Caco-2 (cell line): ENCODE data around the gene PXN. TPM values are rescaled to one million over a fixed set of nuclear protein-coding genes. Genes with fewer than 3 reads are reported as not detected.

Experiments used
- BruUV-seq: library from RNA; stranded (reverse); fragments of 400-500 nt; replicated peaks from 2 replicates; lab custom pipeline; 2021; lab: Mats Ljungman, UMichigan
- CTCF ChIA-PET: fragments of 300-600 bp; sonication (Branson Sonifier 250); formaldehyde crosslinking; loops from one replicate; lab custom pipeline; 2022; ENCODE audit warnings: antibody characterized with exemption; lab: Charles Lee
- POLR2A ChIA-PET: fragments of 300-600 bp; sonication (Branson Sonifier 250); formaldehyde crosslinking; loops from one replicate; lab custom pipeline; 2022; ENCODE audit warnings: antibody characterized with exemption; lab: Charles Lee
- DNase-seq, 2 experiments: peaks; one replicate each; pipeline versions ENCODE4 v3.0.0 to v3.0.0-alpha.2; 2020 to 2022
- H3K27me3 ChIP-seq: replicated peaks from 2 replicates; pipeline ENCODE4 v1.6.0; 2011; ENCODE audit warnings: low read length; ENCODE audit not compliant: control insufficient read depth, insufficient read depth
- H3K36me3 ChIP-seq: 2 replicates; pipeline ENCODE4 v1.5.1; 2011; ENCODE audit warnings: low read length; ENCODE audit not compliant: control insufficient read depth, insufficient read depth
- H3K4me1 ChIP-seq: fragments of 250-450 bp; sonication (Bioruptor Pico); 2 replicates; pipeline ENCODE4 v1.5.1; 2020; ENCODE audit warnings: mild to moderate bottlenecking
- H3K4me3 ChIP-seq: 2 replicates; pipeline ENCODE4 v1.5.1; 2011; ENCODE audit warnings: low read depth, mild to moderate bottlenecking, control low read depth, low read length
- H3K9me3 ChIP-seq: fragments of 250-450 bp; sonication (Bioruptor Pico); 2 replicates; pipeline ENCODE4 v1.5.1; 2020; ENCODE audit warnings: mild to moderate bottlenecking, moderate library complexity
- H3K27ac Mint-ChIP-seq: one replicate; pipeline ENCODE4 v1.8.0; 2022; ENCODE audit warnings: mixed read lengths; ENCODE audit not compliant: unreplicated experiment
- H3K27me3 Mint-ChIP-seq: one replicate; pipeline ENCODE4 v1.8.0; 2022; ENCODE audit warnings: mixed read lengths; ENCODE audit not compliant: insufficient read depth, unreplicated experiment
- H3K36me3 Mint-ChIP-seq: one replicate; pipeline ENCODE4 v1.8.0; 2022; ENCODE audit warnings: mild to moderate bottlenecking, mixed read lengths; ENCODE audit not compliant: insufficient read depth, unreplicated experiment
- H3K4me1 Mint-ChIP-seq: one replicate; pipeline ENCODE4 v1.8.0; 2022; ENCODE audit warnings: low read depth, mixed read lengths; ENCODE audit not compliant: unreplicated experiment
- H3K4me3 Mint-ChIP-seq: one replicate; pipeline ENCODE4 v1.8.0; 2022; ENCODE audit warnings: mild to moderate bottlenecking, moderate library complexity, mixed read lengths; ENCODE audit not compliant: unreplicated experiment
- H3K9me3 Mint-ChIP-seq: one replicate; pipeline ENCODE4 v1.8.0; 2022; ENCODE audit warnings: mixed read lengths; ENCODE audit not compliant: unreplicated experiment
- CTCF ChIP-seq, 2 experiments: fragments of 200-600 bp in 1 of 2; IDR thresholded peaks; 1 replicate in 1 of 2; 2 replicates in 1 of 2; pipeline versions ENCODE4 v1.5.1 to v1.8.0; 2011 to 2022; ENCODE audit warnings: antibody characterized with exemption in 1 of 2, control low read depth in 1 of 2, inconsistent platforms in 1 of 2, low read depth in 1 of 2, low read length in 1 of 2, mild to moderate bottlenecking in 1 of 2, moderate library complexity in 1 of 2; ENCODE audit not compliant: insufficient read depth in 1 of 2, severe bottlenecking in 1 of 2, unreplicated experiment in 1 of 2
- intact Hi-C: fragments of 100-400 bp; cut with micrococcal nuclease; formaldehyde crosslinking; loops from one replicate; pipeline ENCODE4 v1.10.0; 2022; ENCODE audit not compliant: unreplicated experiment
- total RNA-seq: library from RNA; stranded (reverse); gene quantifications from 2 replicates; pipeline ENCODE4 v1.2.3, GENCODE V29; 2022

Gene PXN
- total RNA-seq, 1 experiment from 2014 or later: 150 TPM

DNA sequence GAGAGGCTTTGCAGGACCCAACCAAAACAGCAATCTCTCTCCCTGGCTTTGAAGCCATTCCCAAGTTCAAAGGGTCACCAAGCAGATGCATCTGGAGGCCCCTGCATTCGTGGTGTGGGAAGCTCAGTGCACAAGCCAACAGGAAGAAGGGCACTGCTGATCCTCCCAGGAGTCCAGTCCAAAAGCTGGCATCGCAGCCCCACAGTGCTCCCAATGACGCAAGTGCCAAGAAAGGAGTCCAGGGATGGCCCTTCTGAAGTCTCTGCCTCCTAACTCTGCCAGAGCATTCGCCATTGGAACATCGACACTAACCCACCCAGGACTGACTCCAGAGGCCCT, 25.1 kb downstream of the PXN start:
- no TSS peak for BruUV-seq
- intact Hi-C loops: no loop called here
- H3K4me1 ChIP-seq: peaks cover 43% of the 10 kb centered on the region

GRCh38 chr12:120239776-120240494, 25.6 kb downstream of the PXN start:
- H3K27me3 ChIP-seq: no peaks in the 10 kb centered on the region

More for the DNA sequence above, 25.1 kb downstream of the PXN start:
- no peak for DNase-seq
- Mint-ChIP-seq H3K27me3 (no peaks in the 10 kb centered on the region), H3K4me3 (no peak overlapping the region), H3K36me3 (peaks cover 51% of the 10 kb centered on the region), H3K9me3 (no peaks in the 10 kb centered on the region), H3K27ac (no peak overlapping the region), H3K4me1 (peaks cover 38% of the 10 kb centered on the region)
- Histone ChIP-seq H3K4me3 (no peak overlapping the region), H3K27me3 (no peaks in the 10 kb centered on the region), H3K9me3 (no peaks in the 10 kb centered on the region), H3K36me3 (no peaks in the 10 kb centered on the region; the same call in 1 of the 2 replicates)
- POLR2A ChIA-PET: interaction anchor here (0.8 to 1.6 kb wide), 4 partner anchors 9 to 51 kb away, joined by 3 to 6 read pairs (median 4); partner anchors contain the start of gene RPLP0
- TF ChIP-seq CTCF (IDR thresholded peaks at IDR 0.05; ENCODE audit: insufficient read depth in 1 of 2, low read depth in 1 of 2, low read length in 1 of 2, severe bottlenecking in 1 of 2, unreplicated experiment in 1 of 2): no peak
- CTCF ChIA-PET: interaction anchor here (0.7 to 6.7 kb wide), 3 partner anchors 12 to 81 kb away, joined by 3 to 73 read pairs (median 29); partner anchors contain the start of gene PXN

More at GRCh38 chr12:120239776-120240494, 25.6 kb downstream of the PXN start:
- no peak overlapping the region for H3K4me3 Mint-ChIP-seq
- no peaks in the 10 kb centered on the region for H3K9me3 ChIP-seq
- no peaks in the 10 kb centered on the region for H3K27me3 Mint-ChIP-seq
- no peaks in the 10 kb centered on the region for H3K9me3 Mint-ChIP-seq
- POLR2A ChIA-PET: interaction anchor here (0.6 to 1.6 kb wide), 5 partner anchors 9 to 51 kb away, joined by 3 to 6 read pairs (median 5); partner anchors contain the start of gene RPLP0
- peaks cover 38% of the 10 kb centered on the region for H3K4me1 Mint-ChIP-seq
- peaks cover 50% of the 10 kb centered on the region for H3K36me3 Mint-ChIP-seq
- TF ChIP-seq CTCF (IDR thresholded peaks at IDR 0.05; ENCODE audit: insufficient read depth in 1 of 2, low read depth in 1 of 2, low read length in 1 of 2, severe bottlenecking in 1 of 2, unreplicated experiment in 1 of 2): no peak
- CTCF ChIA-PET: interaction anchor here (0.6 to 6.7 kb wide), 4 partner anchors 12 to 244 kb away, joined by 3 to 73 read pairs (median 16); partner anchors contain the start of gene PXN
- no peak overlapping the region for H3K27ac Mint-ChIP-seq
- peaks cover 45% of the 10 kb centered on the region for H3K4me1 ChIP-seq
- no TSS peak for BruUV-seq
- no peaks in the 10 kb centered on the region; the same call in 1 of the 2 replicates for H3K36me3 ChIP-seq
- H3K4me3 ChIP-seq: no peak overlapping the region
- intact Hi-C loops: no loop called here
- DNase-seq: no peak
